Endothelial cell of umbilical vein (primary cell): Measurements from ENCODE around the gene MAMSTR. TPM values are rescaled to one million over a fixed set of nuclear protein-coding genes. Genes with fewer than 3 reads are reported as not detected.

Source experiments
- BruUV-seq: library from RNA; stranded (reverse); fragments of 400-500 nt; replicated peaks from 2 replicates; lab custom pipeline; 2021; lab: Mats Ljungman, UMichigan
- CTCF ChIA-PET: fragments of 300-600, 350-600 bp; sonication (Branson Sonifier 250); formaldehyde crosslinking; loops from one replicate; lab custom pipeline; 2021; ENCODE audit warnings: antibody characterized with exemption, inconsistent platforms; lab: Charles Lee
- POLR2A ChIA-PET: fragments of 300-600, 350-600 bp; sonication (Branson Sonifier 250); formaldehyde crosslinking; loops from one replicate; lab custom pipeline; 2021; ENCODE audit warnings: antibody characterized with exemption, inconsistent platforms; lab: Charles Lee
- DNase-seq: peaks from one replicate; pipeline ENCODE4 v3.0.0-alpha.2; 2011; ENCODE audit warnings: low read depth, low spot score
- FAIRE-seq: peaks from 2 replicates; lab custom pipeline; 2011; peaks lifted over from hg19 to GRCh38; lab: Jason Lieb, UNC
- H2AFZ ChIP-seq: 2 replicates; pipeline ENCODE4 v1.6.0; 2012; ENCODE audit warnings: low read depth, low read length, control low read depth, inconsistent platforms
- H3K27ac ChIP-seq: 2 replicates; pipeline ENCODE4 v1.5.1; 2011; ENCODE audit warnings: low read depth, mild to moderate bottlenecking, control low read depth, low read length, moderate library complexity; ENCODE audit not compliant: insufficient read depth
- H3K27me3 ChIP-seq, 2 experiments: 2 replicates each; pipeline versions ENCODE4 v1.6.0 to v1.6.1; 2011; ENCODE audit warnings: low read length in 2 of 2, mixed read lengths in 1 of 2; ENCODE audit not compliant: control insufficient read depth in 2 of 2, insufficient read depth in 2 of 2
- H3K36me3 ChIP-seq, 2 experiments: 2 replicates in 1 of 2; 3 replicates in 1 of 2; pipeline ENCODE4 v1.5.1; 2011; ENCODE audit warnings: low read length in 2 of 2, mild to moderate bottlenecking in 1 of 2, moderate library complexity in 1 of 2; ENCODE audit not compliant: control insufficient read depth in 2 of 2, insufficient read depth in 2 of 2; ENCODE audit errors: extremely low read depth in 1 of 2
- H3K4me1 ChIP-seq: 3 replicates; pipeline ENCODE4 v1.5.1; 2011; ENCODE audit warnings: mild to moderate bottlenecking, low read length; ENCODE audit not compliant: control insufficient read depth, insufficient read depth; ENCODE audit errors: extremely low read depth
- H3K4me2 ChIP-seq: 2 replicates; pipeline ENCODE4 v1.6.1; 2011; ENCODE audit warnings: low read length, control low read depth, mixed read lengths; ENCODE audit not compliant: insufficient read depth
- H3K4me3 ChIP-seq, 3 experiments: fragments of 200-600 bp in 1 of 3; sonication (generic), shearing (Covaris generic) in 1 of 3; replicated peaks in 1 of 3; 2 replicates each; pipeline ENCODE4 v1.5.1; 2011 to 2016; ENCODE audit warnings: control low read depth in 3 of 3, low read length in 3 of 3, mild to moderate bottlenecking in 2 of 3, inconsistent platforms in 1 of 3, low read depth in 1 of 3, moderate library complexity in 1 of 3; ENCODE audit not compliant: insufficient read depth in 1 of 3
- H3K79me2 ChIP-seq: 2 replicates; pipeline ENCODE4 v1.6.0; 2012; ENCODE audit warnings: low read length, inconsistent platforms; ENCODE audit not compliant: control insufficient read depth, insufficient read depth
- H3K9ac ChIP-seq: replicated peaks from 2 replicates; pipeline ENCODE3; 2011; ENCODE audit warnings: low read length, control low read depth; ENCODE audit not compliant: insufficient read depth; ENCODE audit errors: extremely low read depth
- H3K9me1 ChIP-seq: replicated peaks from 3 replicates; pipeline ENCODE4 v1.6.0; 2011; ENCODE audit warnings: mild to moderate bottlenecking, low read length; ENCODE audit not compliant: control insufficient read depth, insufficient read depth; ENCODE audit errors: extremely low read depth
- H3K9me3 ChIP-seq: replicated peaks from 2 replicates; pipeline ENCODE4 v1.5.1; 2012; ENCODE audit warnings: low read length, inconsistent platforms; ENCODE audit not compliant: control insufficient read depth, insufficient read depth
- H4K20me1 ChIP-seq: replicated peaks from 2 replicates; pipeline ENCODE3; 2011; ENCODE audit warnings: mild to moderate bottlenecking, low read length; ENCODE audit not compliant: control insufficient read depth, insufficient read depth; ENCODE audit errors: extremely low read depth
- CTCF ChIP-seq, 2 donors: IDR thresholded peaks; 1 replicate in 1 of 2; 2 replicates in 1 of 2; pipeline ENCODE4 v1.5.1; 2011; ENCODE audit warnings: low read length in 2 of 2, mild to moderate bottlenecking in 2 of 2, moderate library complexity in 2 of 2, control low read depth in 1 of 2, inconsistent platforms in 1 of 2, low read depth in 1 of 2; ENCODE audit not compliant: insufficient read depth in 1 of 2; ENCODE audit errors: extremely low read depth in 1 of 2
- EZH2 ChIP-seq: IDR thresholded peaks from 2 replicates; pipeline ENCODE4 v1.6.1; 2012; ENCODE audit warnings: borderline replicate concordance, low read depth, mild to moderate bottlenecking, moderate library complexity, low read length, inconsistent platforms; ENCODE audit not compliant: severe bottlenecking
- FOS ChIP-seq: IDR thresholded peaks from 2 replicates; pipeline ENCODE4 v1.6.1; 2011; ENCODE audit warnings: mild to moderate bottlenecking, low read length, moderate library complexity, borderline replicate concordance; ENCODE audit not compliant: insufficient read depth
- GATA2 ChIP-seq: IDR thresholded peaks from 2 replicates; pipeline ENCODE4 v1.7.0; 2011; ENCODE audit warnings: low read depth, mild to moderate bottlenecking, moderate library complexity, mixed read lengths, low read length; ENCODE audit not compliant: insufficient read length, insufficient read depth
- JUN ChIP-seq: IDR thresholded peaks from 2 replicates; pipeline ENCODE4 v1.6.1; 2011; ENCODE audit warnings: borderline replicate concordance, low read depth; ENCODE audit not compliant: insufficient read length, insufficient read depth
- MAX ChIP-seq: IDR thresholded peaks from 2 replicates; pipeline ENCODE4 v1.6.1; 2011; ENCODE audit not compliant: insufficient read depth, insufficient read length
- MYC ChIP-seq: IDR thresholded peaks from one replicate; pipeline ENCODE4 v1.6.1; 2011; ENCODE audit warnings: mild to moderate bottlenecking, low read depth, low read length
- POLR2A ChIP-seq: IDR thresholded peaks from 2 replicates; pipeline ENCODE4 v1.6.1; 2012; ENCODE audit warnings: low read depth, mild to moderate bottlenecking, control low read depth, low read length
- POLR2AphosphoS5 ChIP-seq: IDR thresholded peaks from 2 replicates; pipeline ENCODE4 v1.6.1; 2012; ENCODE audit warnings: low read depth, mild to moderate bottlenecking, control low read depth, low read length, moderate library complexity; ENCODE audit not compliant: insufficient read depth
- dilution Hi-C: fragments of 300-500 bp; cut with MboI; formaldehyde crosslinking; loops from one replicate; pipeline ENCODE4 v1.15.0; 2019; ENCODE audit warnings: low sequenced_read_pairs; ENCODE audit not compliant: extremely low pct_ligation_motif_present
- intact Hi-C: fragments of 100-400 bp; cut with micrococcal nuclease; formaldehyde crosslinking; loops from one replicate; pipeline ENCODE4 v1.10.0; 2022
- polyA plus RNA-seq, 4 experiments: library from polyadenylated mRNA; depleted of rRNA in 3 of 4; stranded (reverse) in 3 of 4; unstranded in 1 of 4; fragments of >200 nt; gene quantifications; 2 replicates each; pipeline versions ENCODE4 v1.2.1 to v1.2.3, GENCODE V29; 2011 to 2012; ENCODE audit warnings: missing spikeins in 1 of 4
- total RNA-seq: library from RNA; stranded (reverse); gene quantifications from 2 replicates; pipeline ENCODE4 v1.2.3, GENCODE V29; 2021

Gene MAMSTR
- total and polyA plus RNA-seq, 2 donors (not counting 3 experiments of a cell fraction or from before 2014, with no cell fraction given) = 0.57 to 0.84 TPM

DNA sequence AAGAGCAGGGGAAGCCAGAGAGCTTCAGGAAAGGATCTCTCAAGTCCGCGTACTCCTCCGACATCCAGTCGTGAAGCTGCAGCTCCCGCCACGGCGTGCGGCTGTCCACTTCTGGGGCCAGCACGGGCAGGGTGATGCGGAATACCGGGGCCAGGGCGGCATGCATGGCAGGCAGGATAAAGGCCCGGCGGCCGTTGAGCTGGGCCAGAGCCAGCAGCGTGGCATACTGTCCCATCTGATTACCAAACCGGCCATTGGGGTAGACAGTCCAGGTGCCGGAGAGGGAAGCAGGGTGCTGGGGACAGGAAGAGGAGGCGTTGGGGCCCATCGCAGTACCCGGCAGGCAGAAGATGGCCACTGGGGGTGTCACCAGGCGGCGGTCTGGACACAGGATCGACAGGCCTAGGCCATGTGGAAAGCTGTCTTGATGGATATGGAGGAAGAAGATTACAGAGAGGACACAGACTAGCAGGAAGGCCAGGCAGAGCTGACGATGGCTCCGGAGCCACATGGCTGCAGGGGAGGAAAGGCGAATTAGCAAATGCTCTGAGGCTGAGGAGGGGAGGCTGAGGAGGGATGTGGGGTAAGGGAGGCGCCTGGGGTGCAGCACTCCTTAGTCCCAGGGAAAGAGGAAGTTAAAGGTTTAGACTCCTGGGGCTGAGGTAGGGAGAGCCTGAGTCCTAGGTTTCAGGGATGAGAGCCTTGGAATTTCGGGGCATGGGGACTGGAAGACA is 31.4 kb upstream of the MAMSTR start:
- POLR2A ChIA-PET = no interaction called here
- peaks cover 23% of the 10 kb centered on the region for H3K79me2 ChIP-seq

DNA sequence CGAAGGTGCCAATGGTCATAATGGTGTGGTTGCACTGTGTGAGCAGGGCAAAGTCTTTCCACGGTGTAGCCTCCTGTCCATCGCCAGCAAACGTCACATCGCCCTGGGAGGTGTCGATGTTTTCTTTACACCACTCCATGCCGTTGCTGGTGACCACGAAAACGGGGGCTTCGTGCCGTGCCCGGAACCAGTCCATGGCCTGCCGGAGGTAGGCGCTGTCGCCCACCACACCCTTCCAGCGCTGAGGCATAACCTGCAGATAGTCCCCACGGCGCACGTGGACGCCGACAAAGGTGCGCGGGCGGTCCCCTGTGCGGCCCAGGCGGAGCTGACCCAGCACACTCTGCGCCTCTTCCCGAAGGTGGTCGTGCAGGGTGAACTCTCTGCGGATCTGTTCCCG is 30.8 kb upstream of the MAMSTR start:
- no peaks in the 10 kb centered on the region for H4K20me1 ChIP-seq
- DNase-seq = no peak
- TF ChIP-seq POLR2AphosphoS5 = no peak
- TF ChIP-seq FOS = no peak
- no peak for TF ChIP-seq MAX
- no peak for TF ChIP-seq GATA2
- TF ChIP-seq JUN = no peak
- TF ChIP-seq POLR2A = no peak
- no peak for TF ChIP-seq CTCF (IDR thresholded peaks at IDR 0.05; ENCODE audit: extremely low read depth in 1 of 2, insufficient read depth in 1 of 2, low read depth in 1 of 2, low read length in 2 of 2)
- no peak for TF ChIP-seq EZH2
- no peak for TF ChIP-seq MYC
- H3K9me1 ChIP-seq = no peaks in the 10 kb centered on the region
- dilution Hi-C loops (no loop called here), intact Hi-C loops (no loop called here)
- H2AFZ ChIP-seq = no peak overlapping the region
- H3K36me3 ChIP-seq = peaks cover 0 to 3% of the 10 kb centered on the region in 2 experiments
- no peak for FAIRE-seq
- H3K4me2 ChIP-seq = no peak overlapping the region
- BruUV-seq = no TSS peak
- no peaks in the 10 kb centered on the region for H3K9me3 ChIP-seq
- H3K9ac ChIP-seq = no peak overlapping the region
- no peak overlapping the region for H3K4me3 ChIP-seq
- CTCF ChIA-PET = no interaction called here
- H3K27ac ChIP-seq = no peak overlapping the region
- H3K79me2 ChIP-seq = peaks cover 23% of the 10 kb centered on the region
- peaks cover 16% of the 10 kb centered on the region for H3K4me1 ChIP-seq
- no peaks in the 10 kb centered on the region for H3K27me3 ChIP-seq
- POLR2A ChIA-PET = no interaction called here

More for the DNA sequence above, 31.4 kb upstream of the MAMSTR start:
- CTCF ChIA-PET = interaction anchor here (1.1 to 1.6 kb wide), 3 partner anchors 12 to 75 kb away, joined by 3 to 12 read pairs (median 6); no protein-coding TSS in a partner anchor
- dilution Hi-C loops = no loop called here
- Histone ChIP-seq H3K9me3 (no peaks in the 10 kb centered on the region), H3K27ac (no peak overlapping the region), H3K9ac (no peak overlapping the region), H4K20me1 (no peaks in the 10 kb centered on the region), H3K4me2 (no peak overlapping the region), H3K4me1 (peaks cover 16% of the 10 kb centered on the region), H3K9me1 (no peaks in the 10 kb centered on the region), H2AFZ (no peak overlapping the region), H3K36me3 (peaks cover 0 to 3% of the 10 kb centered on the region in 2 experiments), H3K4me3 (no peak overlapping the region), H3K27me3 (no peaks in the 10 kb centered on the region)
- intact Hi-C loops = no loop called here
- DNase-seq (no peak), FAIRE-seq (no peak)
- BruUV-seq = no TSS peak
- TF ChIP-seq FOS (no peak), POLR2AphosphoS5 (no peak)
